ENCODE measurements around the gene FLYWCH1.

Gene FLYWCH1

GRCh38 chr16:2964475-2965336 lies 53.0 kb downstream of the FLYWCH1 start:
- no peak for DNase-seq (ENCODE audit: low read depth, low spot score)
- no peak overlapping the region for H3K4me3 ChIP-seq (ENCODE audit: low read depth, low read length)
- TF ChIP-seq CTCF (IDR thresholded peaks at IDR 0.05; ENCODE audit: low read depth, low read length) = no peak
- in situ Hi-C loops (cut with HindIII; ENCODE audit: low sequenced_read_pairs) = no loop called here

- in situ Hi-C loops (cut with HindIII; ENCODE audit: low sequenced_read_pairs) = no loop called here
- H3K4me3 ChIP-seq (ENCODE audit: low read depth, low read length) = no peak overlapping the region
- no peak for DNase-seq (ENCODE audit: low read depth, low spot score)
- no peak for TF ChIP-seq CTCF (IDR thresholded peaks at IDR 0.05; ENCODE audit: low read depth, low read length)
Measured at GRCh38 chr16:2966043-2966807, 54.5 kb downstream of the FLYWCH1 start.

GRCh38 chr16:2966808-2967191 lies 55.1 kb downstream of the FLYWCH1 start:
- no peak overlapping the region for H3K4me3 ChIP-seq (ENCODE audit: low read depth, low read length)
- no peak for DNase-seq (ENCODE audit: low read depth, low spot score)
- in situ Hi-C loops (cut with HindIII; ENCODE audit: low sequenced_read_pairs) = no loop called here
- TF ChIP-seq CTCF (IDR thresholded peaks at IDR 0.05; ENCODE audit: low read depth, low read length) = no peak

GRCh38 chr16:2967211-2967631 lies 55.5 kb downstream of the FLYWCH1 start:
- DNase-seq (ENCODE audit: low read depth, low spot score) = no peak
- no peak for TF ChIP-seq CTCF (IDR thresholded peaks at IDR 0.05; ENCODE audit: low read depth, low read length)
- H3K4me3 ChIP-seq (ENCODE audit: low read depth, low read length) = no peak overlapping the region
- in situ Hi-C loops (cut with HindIII; ENCODE audit: low sequenced_read_pairs) = no loop called here

- in situ Hi-C loops (cut with HindIII; ENCODE audit: low sequenced_read_pairs) = no loop called here
- no peak for TF ChIP-seq CTCF (IDR thresholded peaks at IDR 0.05; ENCODE audit: low read depth, low read length)
- no peak for DNase-seq (ENCODE audit: low read depth, low spot score)
- H3K4me3 ChIP-seq (ENCODE audit: low read depth, low read length) = no peak overlapping the region
Measured at GRCh38 chr16:2967721-2968161, 56.0 kb downstream of the FLYWCH1 start.

GRCh38 chr16:2968368-2968737 lies 56.6 kb downstream of the FLYWCH1 start:
- H3K4me3 ChIP-seq (ENCODE audit: low read depth, low read length) = no peak overlapping the region
- TF ChIP-seq CTCF (IDR thresholded peaks at IDR 0.05; ENCODE audit: low read depth, low read length) = no peak
- DNase-seq (ENCODE audit: low read depth, low spot score) = no peak
- in situ Hi-C loops (cut with HindIII; ENCODE audit: low sequenced_read_pairs) = no loop called here

Measured in astrocyte of the spinal cord (primary cell).